DND-41 (cell line): ENCODE results near the gene AIM2.

Experiments used
- ATAC-seq: fragments of 200-7000 bp; cut with Tn5 transposase; 3 replicates; pipeline ENCODE4 v1.9.1; 2021; ENCODE audit warnings: low read depth; ENCODE audit not compliant: insufficient read depth
- DNase-seq: peaks from one replicate; pipeline ENCODE4 v3.0.0-alpha.2; 2020
- H2AFZ ChIP-seq: 2 replicates; pipeline ENCODE4 v1.6.0; 2012; ENCODE audit warnings: low read depth, low read length
- H3K27ac ChIP-seq: 2 replicates; pipeline ENCODE4 v1.5.1; 2012; ENCODE audit warnings: low read length, inconsistent platforms
- H3K27me3 ChIP-seq: fragments of 200-600 bp; sonication (generic); 2 replicates; pipeline ENCODE4 v1.6.0; 2012; ENCODE audit warnings: low read length, mild to moderate bottlenecking, inconsistent platforms; ENCODE audit not compliant: insufficient read depth, poor library complexity
- H3K36me3 ChIP-seq: 2 replicates; pipeline ENCODE4 v1.5.1; 2012; ENCODE audit warnings: low read length, inconsistent platforms; ENCODE audit not compliant: insufficient read depth
- H3K4me1 ChIP-seq: 2 replicates; pipeline ENCODE4 v1.5.1; 2012; ENCODE audit warnings: mild to moderate bottlenecking, low read length; ENCODE audit not compliant: insufficient read depth
- H3K4me2 ChIP-seq: 2 replicates; pipeline ENCODE4 v1.6.0; 2012; ENCODE audit warnings: mild to moderate bottlenecking, moderate library complexity, low read length, inconsistent platforms; ENCODE audit not compliant: insufficient read depth
- H3K4me3 ChIP-seq, 2 experiments: fragments of 200-600 bp in 1 of 2; shearing (Covaris generic) in 1 of 2; 2 replicates each; pipeline ENCODE4 v1.5.1; 2012 to 2016; ENCODE audit warnings: inconsistent platforms in 2 of 2, low read length in 2 of 2, mild to moderate bottlenecking in 2 of 2, low read depth in 1 of 2, moderate library complexity in 1 of 2
- H3K79me2 ChIP-seq: 2 replicates; pipeline ENCODE4 v1.6.0; 2012; ENCODE audit warnings: low read length, inconsistent platforms; ENCODE audit not compliant: insufficient read depth
- H3K9ac ChIP-seq: 2 replicates; pipeline ENCODE4 v1.6.0; 2012; ENCODE audit warnings: low read depth, mild to moderate bottlenecking, inconsistent platforms, low read length, moderate library complexity
- H3K9me3 ChIP-seq: 2 replicates; pipeline ENCODE4 v1.5.1; 2012; ENCODE audit warnings: low read length, moderate library complexity, mild to moderate bottlenecking, inconsistent platforms; ENCODE audit not compliant: insufficient read depth, severe bottlenecking
- H4K20me1 ChIP-seq: 2 replicates; pipeline ENCODE4 v1.6.0; 2012; ENCODE audit warnings: low read length; ENCODE audit not compliant: insufficient read depth
- EZH2 ChIP-seq: IDR thresholded peaks from 3 replicates; pipeline ENCODE4 v1.6.1; 2012; ENCODE audit warnings: borderline replicate concordance, low read depth, mild to moderate bottlenecking, moderate library complexity, low read length, inconsistent platforms; ENCODE audit not compliant: severe bottlenecking
- TF ChIP-seq, protein P1 (sequence below): IDR thresholded peaks from 2 replicates; pipeline ENCODE4 v1.5.1; 2012; ENCODE audit warnings: borderline replicate concordance, low read length, moderate library complexity, mild to moderate bottlenecking; ENCODE audit not compliant: poor library complexity, severe bottlenecking; ENCODE audit errors: extremely low read depth

AIM2 gene

DNA sequence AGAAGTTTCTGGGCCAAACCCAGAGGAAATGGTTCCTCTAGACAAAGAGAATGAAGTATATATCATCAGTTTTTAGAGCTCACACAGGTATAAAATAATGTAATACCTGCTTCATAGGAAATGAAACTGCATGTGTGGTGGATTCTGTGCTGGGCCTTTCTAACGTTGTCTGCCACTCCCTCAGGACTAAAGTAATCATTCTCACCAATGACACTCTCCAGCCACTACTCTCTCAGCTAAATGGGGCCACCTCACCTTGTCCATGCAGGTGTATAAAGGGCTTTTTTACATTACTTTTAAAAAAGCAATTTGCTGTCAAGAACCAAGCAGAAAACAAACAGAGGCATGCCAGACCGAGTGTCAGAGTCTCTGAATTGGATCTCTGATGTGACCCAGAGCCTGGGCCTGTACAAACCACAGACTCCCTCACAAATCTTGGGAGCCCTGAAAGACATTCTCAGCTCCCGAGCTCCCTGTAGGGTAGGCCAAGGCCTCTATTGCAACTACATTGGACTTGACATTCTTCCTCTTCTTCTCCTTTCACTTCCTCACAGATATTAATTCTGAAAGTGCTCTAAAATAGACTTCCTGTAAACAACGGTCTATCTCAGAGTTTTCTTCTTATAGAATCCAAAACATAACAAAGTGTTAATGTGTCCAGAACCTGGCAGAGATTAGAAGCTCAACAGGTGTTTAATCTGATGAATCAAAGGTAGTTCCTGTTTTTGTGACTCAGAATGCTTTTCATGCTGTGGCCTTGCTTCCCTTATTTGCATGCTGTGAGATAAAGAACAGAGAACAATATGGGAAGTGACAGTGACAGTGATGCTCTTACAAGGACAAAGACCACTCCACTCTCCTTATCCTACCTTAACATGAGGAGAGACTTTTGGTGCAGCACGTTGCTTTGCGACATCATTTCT is 8.6 kb downstream of the AIM2 start:
- Histone ChIP-seq H3K36me3 (no peaks in the 10 kb centered on the region), H3K4me1 (peaks cover 8% of the 10 kb centered on the region), H3K4me3 (no peak overlapping the region), H3K79me2 (no peaks in the 10 kb centered on the region), H3K9ac (no peak overlapping the region), H3K27me3 (no peaks in the 10 kb centered on the region), H3K27ac (no peak overlapping the region), H2AFZ (peak overlapping the region; percentile 24), H3K4me2 (no peak overlapping the region), H4K20me1 (no peaks in the 10 kb centered on the region), H3K9me3 (no peaks in the 10 kb centered on the region)
- ATAC-seq (no peak; the same call in 1 of the 3 replicates), DNase-seq (no peak)
- TF ChIP-seq EZH2: no peak
- TF ChIP-seq, protein P1, sequence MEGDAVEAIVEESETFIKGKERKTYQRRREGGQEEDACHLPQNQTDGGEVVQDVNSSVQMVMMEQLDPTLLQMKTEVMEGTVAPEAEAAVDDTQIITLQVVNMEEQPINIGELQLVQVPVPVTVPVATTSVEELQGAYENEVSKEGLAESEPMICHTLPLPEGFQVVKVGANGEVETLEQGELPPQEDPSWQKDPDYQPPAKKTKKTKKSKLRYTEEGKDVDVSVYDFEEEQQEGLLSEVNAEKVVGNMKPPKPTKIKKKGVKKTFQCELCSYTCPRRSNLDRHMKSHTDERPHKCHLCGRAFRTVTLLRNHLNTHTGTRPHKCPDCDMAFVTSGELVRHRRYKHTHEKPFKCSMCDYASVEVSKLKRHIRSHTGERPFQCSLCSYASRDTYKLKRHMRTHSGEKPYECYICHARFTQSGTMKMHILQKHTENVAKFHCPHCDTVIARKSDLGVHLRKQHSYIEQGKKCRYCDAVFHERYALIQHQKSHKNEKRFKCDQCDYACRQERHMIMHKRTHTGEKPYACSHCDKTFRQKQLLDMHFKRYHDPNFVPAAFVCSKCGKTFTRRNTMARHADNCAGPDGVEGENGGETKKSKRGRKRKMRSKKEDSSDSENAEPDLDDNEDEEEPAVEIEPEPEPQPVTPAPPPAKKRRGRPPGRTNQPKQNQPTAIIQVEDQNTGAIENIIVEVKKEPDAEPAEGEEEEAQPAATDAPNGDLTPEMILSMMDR: no peak

DNA sequence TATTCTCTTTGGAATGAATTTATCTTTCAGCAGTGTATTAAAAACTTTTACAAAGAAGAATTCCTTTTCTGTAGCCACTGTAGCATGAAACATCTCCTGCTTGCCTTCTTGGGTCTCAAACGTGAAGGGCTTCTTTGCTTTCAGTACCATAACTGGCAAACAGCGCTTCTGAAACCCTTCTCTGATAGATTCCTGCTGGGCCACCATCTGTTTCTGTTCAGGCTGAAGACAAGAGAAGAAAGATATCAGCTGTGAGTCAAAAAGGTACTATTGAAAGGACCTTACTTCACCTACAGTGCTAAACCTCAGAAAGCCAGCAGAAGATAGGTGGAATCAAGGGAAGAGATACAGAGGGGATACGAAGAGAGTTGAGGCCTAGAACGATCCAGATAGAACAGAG is 10.5 kb downstream of the AIM2 start:
- Histone ChIP-seq H3K79me2 (no peaks in the 10 kb centered on the region), H3K4me2 (no peak overlapping the region), H3K9me3 (no peaks in the 10 kb centered on the region), H3K4me1 (peaks cover 8% of the 10 kb centered on the region), H3K36me3 (no peaks in the 10 kb centered on the region), H3K4me3 (no peak overlapping the region), H3K27me3 (no peaks in the 10 kb centered on the region), H3K27ac (no peak overlapping the region), H4K20me1 (no peaks in the 10 kb centered on the region), H3K9ac (no peak overlapping the region), H2AFZ (no peak overlapping the region)
- DNase-seq: no peak
- no peak for TF ChIP-seq EZH2
- TF ChIP-seq, protein P1: no peak
- ATAC-seq: 0 out of 3 replicates have a peak, but pooled peaks have one; percentile 17

DNA sequence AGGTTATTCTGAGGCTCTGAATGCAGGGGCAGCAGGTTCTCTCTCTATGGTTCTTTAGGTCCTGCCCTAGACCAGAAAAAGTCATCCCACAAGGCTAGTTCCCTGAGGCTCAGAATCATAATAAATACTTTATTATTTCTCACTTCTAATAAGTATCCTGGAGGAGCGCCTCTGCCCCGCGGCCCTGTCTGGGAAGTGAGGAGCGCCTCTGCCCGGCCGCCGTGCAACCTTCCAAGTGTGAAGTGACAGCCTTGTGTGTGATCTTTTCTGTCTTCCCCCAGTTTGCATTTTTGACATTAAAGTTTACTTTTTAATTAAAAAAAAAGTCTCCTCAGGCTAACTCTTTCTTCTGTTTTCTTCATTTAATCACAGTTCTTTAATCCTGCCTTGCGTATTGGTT is 11.5 kb downstream of the AIM2 start:
- Histone ChIP-seq H3K9ac (no peak overlapping the region), H3K4me2 (no peak overlapping the region), H3K27ac (no peak overlapping the region), H2AFZ (no peak overlapping the region), H3K79me2 (no peaks in the 10 kb centered on the region), H3K4me3 (no peak overlapping the region), H3K36me3 (no peaks in the 10 kb centered on the region), H4K20me1 (no peaks in the 10 kb centered on the region), H3K27me3 (no peaks in the 10 kb centered on the region), H3K4me1 (peaks cover 8% of the 10 kb centered on the region), H3K9me3 (no peaks in the 10 kb centered on the region)
- no peak for DNase-seq
- no peak for TF ChIP-seq EZH2
- TF ChIP-seq, protein P1: no peak
- ATAC-seq: no peak

DNA sequence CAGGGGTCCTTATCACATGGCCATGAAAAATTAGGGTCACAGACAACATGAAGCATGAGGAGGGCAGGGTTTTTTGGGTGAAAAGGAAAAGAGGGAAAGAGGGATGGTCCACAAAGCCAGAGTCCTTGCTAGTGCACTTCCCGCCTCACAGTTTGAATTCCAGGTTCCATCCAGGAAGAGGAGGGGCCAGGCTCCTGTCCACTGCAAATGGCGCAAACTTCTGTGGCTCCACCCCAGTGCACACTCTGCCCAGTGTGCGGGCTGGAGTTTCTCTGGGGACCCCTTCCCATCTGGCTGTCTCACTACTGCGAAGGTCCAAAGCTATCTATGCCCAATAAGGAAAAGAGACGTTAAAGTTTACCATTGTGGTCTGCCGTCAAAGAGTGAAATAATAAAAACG is 17.8 kb downstream of the AIM2 start:
- Histone ChIP-seq H2AFZ (no peak overlapping the region), H3K9ac (no peak overlapping the region), H3K4me1 (no peaks in the 10 kb centered on the region), H4K20me1 (peaks cover 6% of the 10 kb centered on the region; the same call in 1 of the 2 replicates), H3K4me2 (no peak overlapping the region), H3K4me3 (no peak overlapping the region), H3K27ac (no peak overlapping the region), H3K36me3 (peaks cover 26% of the 10 kb centered on the region), H3K9me3 (no peaks in the 10 kb centered on the region), H3K79me2 (no peaks in the 10 kb centered on the region), H3K27me3 (no peaks in the 10 kb centered on the region)
- ATAC-seq: no peak
- no peak for DNase-seq
- no peak for TF ChIP-seq EZH2
- TF ChIP-seq, protein P1: no peak
